ENCODE measurements around the gene BCO1. TPM values are rescaled to one million over a fixed set of nuclear protein-coding genes. Genes with fewer than 3 reads are reported as not detected.
A peak's percentile ranks its signal among the peaks of the same experiment; 100 is the strongest.

The BCO1 gene
- total RNA-seq, 2 donors from 2014 or later = not detected

DNA sequence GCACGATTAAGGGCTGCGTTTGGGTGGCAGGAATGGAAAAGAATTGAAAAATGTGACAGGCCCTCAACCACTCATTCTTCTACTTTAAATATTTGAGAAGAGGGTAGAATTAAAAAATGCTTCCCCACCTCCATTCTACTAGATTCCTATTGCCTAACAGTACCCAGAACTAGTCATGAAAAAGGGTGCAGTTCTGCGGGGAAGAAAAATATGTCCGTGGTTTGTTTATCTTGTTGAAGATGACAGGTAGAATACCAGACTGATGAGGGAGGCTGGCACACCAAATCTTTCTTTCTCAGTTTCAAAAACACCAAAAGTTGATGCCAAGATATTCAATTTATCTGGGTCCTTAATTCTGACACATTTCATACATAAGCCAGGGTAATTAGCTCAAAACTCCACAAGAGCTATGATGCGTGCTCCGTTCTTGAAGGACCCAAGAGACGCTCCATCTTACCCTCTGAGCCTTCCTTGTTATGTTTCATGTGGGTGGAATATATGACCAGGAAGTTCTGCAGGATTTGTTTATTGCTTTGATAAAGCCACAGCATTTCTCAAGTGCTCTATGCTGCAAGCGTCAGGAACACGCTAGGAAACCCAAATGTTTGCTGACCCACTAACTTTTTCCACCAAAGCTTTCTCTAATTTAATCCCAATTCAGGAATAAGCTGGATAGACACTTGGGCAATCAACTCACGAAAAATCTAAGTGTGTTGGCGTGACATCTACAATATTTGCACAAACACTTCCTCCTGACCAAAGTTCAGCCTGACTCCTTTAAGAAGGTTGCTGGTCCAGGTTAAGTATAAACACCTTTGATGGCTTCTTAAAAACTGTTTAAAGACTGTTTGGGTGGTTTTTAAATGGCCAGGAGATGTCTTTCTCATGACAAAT, 55.7 kb downstream of the BCO1 start:
- Mint-ChIP-seq H3K4me1 (no peaks in the 10 kb centered on the region), H3K27me3 (peaks cover 52% of the 10 kb centered on the region), H3K36me3 (ENCODE audit: low read depth) (no peaks in the 10 kb centered on the region), H3K27ac (no peak overlapping the region), H3K4me3 (no peak overlapping the region)
- no peak for ATAC-seq
- H3K9me3 ChIP-seq (ENCODE audit: control insufficient read depth, low read length, poor library complexity, severe bottlenecking) = no peaks in the 10 kb centered on the region
- DNase-seq = no peak

DNA sequence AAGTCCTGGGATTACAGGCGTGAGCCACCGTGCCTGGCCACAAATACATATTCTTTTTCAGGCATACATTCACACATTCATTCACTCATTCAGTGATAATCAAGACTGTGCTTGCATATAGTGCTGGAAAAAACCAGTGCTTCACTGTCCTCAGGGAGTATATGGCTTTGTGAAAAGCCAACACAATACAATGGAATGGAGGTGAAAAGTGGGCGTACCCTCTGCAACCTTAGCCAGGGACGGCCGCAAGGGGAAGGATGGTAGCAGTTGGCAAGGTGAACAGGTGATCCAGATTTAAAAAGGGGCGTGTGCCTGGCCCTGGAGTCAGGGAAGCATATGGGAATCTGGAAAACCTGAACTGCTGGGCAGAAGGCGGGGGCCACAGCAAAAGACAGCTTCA, 58.1 kb downstream of the BCO1 start:
- Mint-ChIP-seq H3K36me3 (ENCODE audit: low read depth) (no peaks in the 10 kb centered on the region), H3K4me3 (no peak overlapping the region), H3K4me1 (no peaks in the 10 kb centered on the region), H3K27ac (no peak overlapping the region), H3K27me3 (peaks cover 40% of the 10 kb centered on the region)
- DNase-seq (no peak), ATAC-seq (no peak)
- no peaks in the 10 kb centered on the region for H3K9me3 ChIP-seq (ENCODE audit: control insufficient read depth, low read length, poor library complexity, severe bottlenecking)

DNA sequence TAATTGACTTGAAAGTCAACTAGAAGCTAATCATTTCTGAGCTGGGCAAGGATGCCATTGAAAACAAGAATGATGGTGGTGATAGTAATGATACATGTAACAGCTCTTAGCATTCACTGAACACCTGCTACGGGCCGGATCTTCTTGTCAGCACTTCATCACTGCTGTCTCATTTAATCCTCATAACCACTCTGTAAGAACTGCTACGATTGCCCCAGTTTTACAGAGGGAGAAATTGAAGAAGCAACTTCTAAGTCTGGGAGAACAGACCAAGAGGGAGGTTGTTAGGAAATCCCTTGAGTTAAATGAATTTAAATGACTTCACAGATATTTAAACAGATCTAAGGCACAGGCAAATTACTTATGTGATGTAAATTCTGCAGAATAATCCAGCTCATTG, 69.3 kb downstream of the BCO1 start:
- Mint-ChIP-seq H3K4me3 (no peak overlapping the region), H3K27ac (no peak overlapping the region), H3K36me3 (ENCODE audit: low read depth) (peaks cover 3% of the 10 kb centered on the region), H3K4me1 (peaks cover 14% of the 10 kb centered on the region), H3K27me3 (no peaks in the 10 kb centered on the region)
- DNase-seq (no peak), ATAC-seq (no peak)
- no peaks in the 10 kb centered on the region for H3K9me3 ChIP-seq (ENCODE audit: control insufficient read depth, low read length, poor library complexity, severe bottlenecking)

DNA sequence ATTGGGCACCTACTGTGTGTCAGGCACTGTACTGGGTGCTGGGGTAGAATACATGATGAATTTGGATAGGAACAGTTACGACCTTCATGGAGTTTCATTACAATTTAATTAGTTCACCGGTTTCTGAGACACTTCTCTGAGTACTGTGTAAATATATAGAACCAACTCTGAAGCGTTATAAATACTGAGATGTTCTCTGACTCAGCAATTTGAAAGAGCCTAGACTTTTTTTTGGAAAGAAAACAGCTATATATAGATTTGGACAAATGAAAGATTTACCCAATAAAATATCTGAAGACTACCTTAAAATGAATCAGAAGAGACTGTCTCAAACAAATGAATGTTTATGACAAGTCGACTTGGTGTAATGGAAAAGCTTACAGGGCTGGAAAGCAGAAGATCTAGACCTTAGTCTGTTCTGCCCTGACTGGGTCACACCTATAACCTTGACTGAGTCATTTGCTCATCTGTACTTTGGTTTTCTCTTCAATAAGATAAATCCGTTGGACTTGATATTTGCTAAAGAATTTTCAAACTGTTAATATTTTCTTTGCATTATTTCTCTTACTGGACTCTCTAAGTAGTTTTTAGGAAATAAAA, 71.7 kb downstream of the BCO1 start:
- ATAC-seq = no peak
- H3K27me3 Mint-ChIP-seq = no peaks in the 10 kb centered on the region
- H3K4me1 Mint-ChIP-seq = peaks cover 25% of the 10 kb centered on the region
- DNase-seq = no peak
- H3K4me3 Mint-ChIP-seq = no peak overlapping the region
- peak overlapping the region; percentile 59 for H3K27ac Mint-ChIP-seq
- H3K36me3 Mint-ChIP-seq (ENCODE audit: low read depth) = no peaks in the 10 kb centered on the region
- H3K9me3 ChIP-seq (ENCODE audit: control insufficient read depth, low read length, poor library complexity, severe bottlenecking) = no peaks in the 10 kb centered on the region

DNA sequence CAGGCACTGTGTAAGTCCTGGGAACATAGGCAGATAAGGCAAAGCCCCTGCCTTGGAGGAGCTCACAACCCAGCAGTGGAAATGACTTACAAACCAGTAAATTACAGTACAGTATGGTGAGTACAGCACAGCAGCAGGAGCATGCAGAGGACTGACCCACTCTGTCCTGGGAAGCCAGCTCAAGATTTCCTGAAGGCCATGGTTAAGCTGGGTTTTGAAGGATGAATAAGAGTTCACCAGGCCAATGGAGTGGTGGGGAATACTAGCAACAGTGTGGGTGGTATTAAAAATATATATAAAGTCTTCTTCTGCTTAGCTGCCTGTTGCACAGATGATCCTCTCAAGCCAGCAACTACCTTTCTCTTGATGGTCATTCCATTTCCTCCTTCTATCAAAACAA, 73.3 kb downstream of the BCO1 start:
- H3K9me3 ChIP-seq (ENCODE audit: control insufficient read depth, low read length, poor library complexity, severe bottlenecking) = no peaks in the 10 kb centered on the region
- no peaks in the 10 kb centered on the region for H3K27me3 Mint-ChIP-seq
- H3K27ac Mint-ChIP-seq = no peak overlapping the region
- H3K36me3 Mint-ChIP-seq (ENCODE audit: low read depth) = no peaks in the 10 kb centered on the region
- H3K4me1 Mint-ChIP-seq = peaks cover 33% of the 10 kb centered on the region
- ATAC-seq (no peak), DNase-seq (no peak)
- no peak overlapping the region for H3K4me3 Mint-ChIP-seq

DNA sequence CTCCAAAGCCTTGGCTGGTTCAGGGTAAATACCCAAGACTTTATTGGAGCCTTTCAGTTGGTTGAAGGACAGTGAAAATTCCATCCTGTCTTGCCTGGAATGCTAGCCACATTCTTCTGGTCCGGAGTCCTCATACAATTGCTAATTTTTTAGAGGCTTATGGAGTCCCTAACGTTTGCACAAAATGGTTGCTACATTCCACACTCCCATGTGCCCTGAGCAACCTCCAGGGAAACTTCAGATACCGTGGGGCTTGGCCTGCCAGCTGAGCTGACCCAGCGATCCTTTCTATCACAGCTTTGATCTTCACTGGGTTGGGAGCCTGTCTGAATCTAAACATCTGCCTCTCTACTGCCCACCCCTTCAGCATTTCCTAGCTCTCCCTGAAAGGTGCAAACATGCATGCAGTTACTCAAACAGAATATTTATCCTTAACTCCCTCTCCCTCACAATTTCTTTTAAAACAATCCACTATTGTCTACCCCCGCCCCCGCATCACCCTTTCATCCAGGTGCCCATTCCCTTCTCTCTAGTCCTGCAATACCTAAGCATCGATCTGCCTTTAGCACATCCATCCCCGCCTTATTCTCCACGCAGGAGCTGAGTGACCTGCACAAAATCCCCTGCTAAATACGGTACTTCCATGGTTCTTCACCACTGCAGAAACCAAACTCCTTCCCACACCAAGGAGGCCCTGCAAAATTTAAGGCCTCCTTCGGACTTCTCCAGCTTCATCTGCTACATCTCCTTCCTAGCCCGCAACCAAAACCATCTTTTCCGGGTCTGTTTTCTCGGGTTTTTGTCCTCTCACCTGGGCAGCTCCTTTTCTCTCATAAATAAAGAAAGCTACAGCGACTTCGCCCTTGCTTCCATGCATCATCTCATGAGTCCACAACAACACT, 75.5 kb downstream of the BCO1 start:
- no peaks in the 10 kb centered on the region for H3K36me3 Mint-ChIP-seq (ENCODE audit: low read depth)
- peak overlapping the region; percentile 98 for H3K27ac Mint-ChIP-seq
- peak overlapping the region; percentile 98 for H3K4me3 Mint-ChIP-seq
- DNase-seq = no peak
- H3K27me3 Mint-ChIP-seq = no peaks in the 10 kb centered on the region
- ATAC-seq = no peak
- H3K4me1 Mint-ChIP-seq = peaks cover 36% of the 10 kb centered on the region
- no peaks in the 10 kb centered on the region for H3K9me3 ChIP-seq (ENCODE audit: control insufficient read depth, low read length, poor library complexity, severe bottlenecking)

DNA sequence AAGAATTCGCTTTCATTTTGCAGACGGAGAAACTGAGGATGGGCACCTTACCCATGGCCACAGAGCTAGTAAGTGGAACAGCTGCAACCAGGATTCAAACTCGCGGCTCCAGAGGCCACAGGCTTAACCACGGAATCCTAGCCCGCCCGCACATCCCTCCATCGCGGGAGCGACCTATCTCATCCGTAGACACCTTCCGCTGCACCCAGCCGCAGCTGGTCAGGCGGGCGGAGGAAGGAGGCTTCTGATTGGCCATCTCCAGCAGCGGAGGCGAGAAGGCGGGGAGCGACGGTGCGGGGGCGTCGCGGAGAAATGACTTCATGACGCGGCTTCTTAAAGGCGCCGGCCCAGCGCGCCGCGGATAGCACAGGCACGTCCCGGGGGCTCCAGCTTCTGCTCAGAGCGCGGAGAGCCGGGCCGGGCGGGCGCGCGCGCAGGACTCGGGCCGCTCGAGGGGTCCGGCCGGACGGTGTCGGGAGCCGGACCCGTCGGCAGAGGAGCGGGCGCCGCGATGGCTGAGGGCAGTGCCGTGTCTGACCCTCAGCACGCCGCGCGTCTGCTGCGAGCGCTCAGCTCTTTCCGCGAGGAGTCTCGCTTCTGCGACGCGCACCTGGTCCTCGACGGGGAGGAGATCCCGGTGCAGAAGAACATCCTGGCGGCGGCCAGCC, 76.2 kb downstream of the BCO1 start, which contains the start of gene GAN:
TSS of gene GAN (plus strand) at position 360 of the 668 bp plus-strand sequence. CDS start at position 512, 152 bp downstream.
- H3K4me3 Mint-ChIP-seq = peak within 1 kb of the TSS; percentile 98
- DNase-seq (peak; percentile 85 to 89 (median 86)), ATAC-seq (peak; percentile 97)
- peaks cover 36% of the 10 kb centered on the region for H3K4me1 Mint-ChIP-seq
- no peaks in the 10 kb centered on the region for H3K27me3 Mint-ChIP-seq
- peak within 1 kb of the TSS; percentile 98 for H3K27ac Mint-ChIP-seq
- no peaks in the 10 kb centered on the region for H3K36me3 Mint-ChIP-seq (ENCODE audit: low read depth)
- no peaks in the 10 kb centered on the region for H3K9me3 ChIP-seq (ENCODE audit: control insufficient read depth, low read length, poor library complexity, severe bottlenecking)

DNA sequence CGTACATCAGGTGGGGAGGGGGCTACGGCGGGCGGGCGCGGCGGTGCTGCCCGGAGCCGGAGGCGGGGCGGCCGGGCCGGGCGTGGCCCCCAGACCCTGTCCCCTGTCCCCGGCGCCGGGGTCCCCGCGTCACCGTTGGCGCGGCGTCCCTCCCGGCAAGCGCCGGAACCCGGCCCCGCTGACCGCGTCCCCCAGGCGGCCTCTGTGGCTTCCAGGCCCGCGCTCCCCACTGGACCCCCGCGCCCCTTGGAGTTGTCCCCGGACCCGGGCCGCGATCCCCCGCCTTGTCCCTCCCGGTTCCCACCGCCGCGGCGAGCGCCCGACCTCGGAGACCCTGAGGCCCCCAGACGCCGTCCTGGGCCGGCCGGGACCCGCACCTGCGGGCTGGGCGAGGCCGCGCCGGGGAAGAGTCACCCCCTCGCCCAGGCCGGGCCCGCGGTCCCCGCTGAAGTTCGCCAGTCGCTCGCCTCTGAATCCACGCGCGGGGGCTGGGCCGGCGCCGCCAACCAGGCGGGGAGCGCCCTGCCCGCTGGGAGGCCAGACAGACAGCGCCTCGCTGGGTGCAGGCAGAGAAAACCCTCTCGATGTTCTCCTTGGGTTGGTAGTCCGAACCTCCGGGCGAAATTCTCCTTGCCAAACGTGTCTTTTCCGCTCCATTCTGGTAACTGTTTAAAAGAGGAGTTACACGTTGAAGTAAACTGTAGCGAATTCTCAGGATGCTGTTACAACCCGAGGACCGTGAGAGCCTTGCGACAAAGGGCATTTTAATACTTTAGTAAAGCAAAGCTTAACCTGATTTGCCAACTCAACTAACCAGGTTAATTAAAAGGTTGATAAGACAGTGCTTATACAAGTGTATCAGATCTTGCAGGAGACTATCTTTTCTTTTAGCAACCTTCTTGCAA, 77.0 kb downstream of the BCO1 start:
- DNase-seq = peak; percentile 15 to 24 (median 20)
- Mint-ChIP-seq H3K4me3 (peak overlapping the region; percentile 98), H3K27ac (peak overlapping the region; percentile 61), H3K36me3 (ENCODE audit: low read depth) (no peaks in the 10 kb centered on the region), H3K27me3 (no peaks in the 10 kb centered on the region), H3K4me1 (peaks cover 39% of the 10 kb centered on the region)
- ATAC-seq = peak; percentile 18
- no peaks in the 10 kb centered on the region for H3K9me3 ChIP-seq (ENCODE audit: control insufficient read depth, low read length, poor library complexity, severe bottlenecking)

DNA sequence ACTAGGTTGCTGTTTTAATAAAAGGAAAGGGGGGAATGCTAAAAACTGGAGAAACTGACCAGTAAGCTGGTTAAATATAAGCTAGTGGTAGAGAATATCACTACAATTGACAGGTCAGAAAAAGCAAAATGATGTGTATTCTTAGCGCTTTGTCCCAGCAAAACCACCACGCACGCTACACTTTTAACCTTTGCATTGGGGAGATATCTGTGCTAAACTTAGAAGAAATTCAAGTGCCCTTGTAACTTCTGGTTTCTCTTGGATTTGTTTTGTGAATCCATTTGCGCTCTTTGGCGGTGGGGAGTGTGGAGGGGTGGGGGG, 77.6 kb downstream of the BCO1 start:
- Mint-ChIP-seq H3K27me3 (no peaks in the 10 kb centered on the region), H3K27ac (peak overlapping the region; percentile 61), H3K36me3 (ENCODE audit: low read depth) (no peaks in the 10 kb centered on the region), H3K4me3 (peak overlapping the region; percentile 89), H3K4me1 (peaks cover 39% of the 10 kb centered on the region)
- no peaks in the 10 kb centered on the region for H3K9me3 ChIP-seq (ENCODE audit: control insufficient read depth, low read length, poor library complexity, severe bottlenecking)
- ATAC-seq = no peak
- no peak for DNase-seq

DNA sequence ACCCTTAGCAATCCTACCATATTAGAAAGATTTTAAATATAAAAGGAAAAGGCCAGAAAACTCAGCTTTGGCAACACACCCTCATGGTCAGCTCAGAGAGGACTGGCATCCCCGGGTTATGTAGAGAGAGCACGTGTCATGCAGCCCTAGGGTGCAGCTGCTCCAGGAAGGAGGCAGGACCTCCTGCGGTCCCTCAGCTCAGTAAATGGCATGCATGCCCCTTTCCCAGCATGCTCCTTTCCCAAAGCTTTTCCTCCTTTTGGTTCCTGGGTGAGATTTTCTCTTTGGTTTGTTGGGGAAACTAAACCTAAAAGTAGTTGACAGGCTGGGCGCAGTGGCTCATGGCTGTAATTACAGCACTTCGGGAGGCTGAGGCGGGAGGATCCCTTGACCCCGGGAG, 80.2 kb downstream of the BCO1 start:
- H3K27me3 Mint-ChIP-seq = no peaks in the 10 kb centered on the region
- H3K4me1 Mint-ChIP-seq = peaks cover 36% of the 10 kb centered on the region
- H3K9me3 ChIP-seq (ENCODE audit: control insufficient read depth, low read length, poor library complexity, severe bottlenecking) = no peaks in the 10 kb centered on the region
- no peak overlapping the region for H3K4me3 Mint-ChIP-seq
- no peak for ATAC-seq
- no peaks in the 10 kb centered on the region for H3K36me3 Mint-ChIP-seq (ENCODE audit: low read depth)
- H3K27ac Mint-ChIP-seq = no peak overlapping the region
- DNase-seq = no peak

DNA sequence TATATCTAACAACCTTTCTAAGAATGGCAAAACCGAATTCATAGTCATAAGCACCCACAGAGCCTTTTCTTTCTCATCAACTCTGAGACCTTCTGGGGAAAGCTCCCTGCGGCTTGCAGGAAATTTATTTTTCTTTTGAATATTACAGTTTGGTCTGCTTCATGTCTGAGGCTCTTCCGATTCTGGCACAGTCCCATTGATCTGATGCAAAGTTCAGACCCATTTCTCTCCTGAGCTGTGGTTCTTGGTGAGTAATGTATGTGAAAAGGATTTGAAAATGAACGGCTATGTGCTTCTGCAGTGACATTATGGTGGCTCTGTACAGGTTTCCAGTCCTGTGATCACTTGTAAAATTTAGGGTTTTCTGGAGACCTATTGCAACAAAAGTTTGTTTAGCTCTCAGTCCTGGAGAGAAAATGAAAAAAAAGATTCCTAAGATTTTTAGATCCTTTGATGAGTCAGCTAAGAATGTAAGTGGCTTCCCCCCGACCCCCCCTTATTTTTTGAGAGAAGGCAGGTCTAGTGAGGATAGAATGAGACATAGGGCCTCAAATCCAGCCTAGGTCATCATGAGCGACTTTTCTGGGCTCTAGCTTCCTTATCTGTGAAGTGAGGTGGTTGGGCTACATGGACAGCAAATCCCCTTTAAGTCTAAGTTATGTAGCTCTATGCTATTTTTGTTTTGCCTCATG, 80.9 kb downstream of the BCO1 start:
- H3K9me3 ChIP-seq (ENCODE audit: control insufficient read depth, low read length, poor library complexity, severe bottlenecking) = no peaks in the 10 kb centered on the region
- Mint-ChIP-seq H3K4me3 (no peak overlapping the region), H3K4me1 (peaks cover 34% of the 10 kb centered on the region), H3K27me3 (no peaks in the 10 kb centered on the region), H3K36me3 (ENCODE audit: low read depth) (peaks cover 3% of the 10 kb centered on the region), H3K27ac (no peak overlapping the region)
- ATAC-seq = no peak
- no peak for DNase-seq

Measured in T-helper 17 cell (primary cell).